ENCODE measurements around the gene MAP2K7.
"Not testable (repeated sequence)": the region's sequence is repeated elsewhere in the genome, so short reads cannot be mapped to it uniquely, and the experiment has no call there.

The MAP2K7 gene

GRCh38 chr19:7885818-7886217, 17.9 kb upstream of the MAP2K7 start:
- DNase-seq = no peak

- no peak for DNase-seq
These were observed 16.1 kb upstream of the MAP2K7 start for GRCh38 chr19:7887408-7888144.

- no peak for DNase-seq
These were observed 15.4 kb upstream of the MAP2K7 start, which contains the start of gene LRRC8E for GRCh38 chr19:7888145-7888825. Gene LRRC8E, plus strand, starts transcription at chr19:7888510. Its CDS starts 7,094 bp downstream, at chr19:7895604.

GRCh38 chr19:7888826-7889217, 14.9 kb upstream of the MAP2K7 start:
- no peak for DNase-seq

GRCh38 chr19:7893362-7894101, 10.1 kb upstream of the MAP2K7 start:
- DNase-seq = not testable (repeated sequence)

GRCh38 chr19:7894612-7895309, 8.9 kb upstream of the MAP2K7 start:
- DNase-seq = no peak

GRCh38 chr19:7895565-7895964, 8.1 kb upstream of the MAP2K7 start:
- DNase-seq = no peak

GRCh38 chr19:7897292-7897691, 6.4 kb upstream of the MAP2K7 start:
- no peak for DNase-seq

GRCh38 chr19:7898967-7899366, 4.7 kb upstream of the MAP2K7 start:
- DNase-seq = no peak

- no peak for DNase-seq
These were observed 3.8 kb upstream of the MAP2K7 start for GRCh38 chr19:7899751-7900378.

- DNase-seq = no peak
These were observed 3.2 kb upstream of the MAP2K7 start for GRCh38 chr19:7900401-7900870.

GRCh38 chr19:7900931-7901330, 2.7 kb upstream of the MAP2K7 start:
- DNase-seq = no peak

- no peak for DNase-seq
These were observed 2.3 kb upstream of the MAP2K7 start for GRCh38 chr19:7901337-7901736.

GRCh38 chr19:7902796-7903243, 857 bp upstream of the MAP2K7 start:
- no peak for DNase-seq

GRCh38 chr19:7904074-7905020, 670 bp downstream of the MAP2K7 start:
- no peak for DNase-seq

- DNase-seq = no peak
These were observed 1.6 kb downstream of the MAP2K7 start for GRCh38 chr19:7905268-7905667.

GRCh38 chr19:7905859-7906258, 2.2 kb downstream of the MAP2K7 start:
- no peak for DNase-seq

GRCh38 chr19:7907122-7907521, 3.4 kb downstream of the MAP2K7 start:
- DNase-seq = no peak

GRCh38 chr19:7907544-7907943, 3.9 kb downstream of the MAP2K7 start:
- DNase-seq = no peak

GRCh38 chr19:7908078-7908699, 4.5 kb downstream of the MAP2K7 start:
- DNase-seq = no peak

All from cerebellar nuclear complex (tissue), 1 donor.